Keratinocyte (primary cell): ENCODE results near the gene GREB1.

Experiments used
- EZH2 ChIP-seq: IDR thresholded peaks from one replicate; pipeline ENCODE4 v1.6.1; 2012; ENCODE audit warnings: inconsistent platforms, mild to moderate bottlenecking, low read length, moderate library complexity
- TF ChIP-seq, protein P1 (sequence below), 3 experiments: IDR thresholded peaks in 1 of 3; conservative IDR thresholded peaks in 1 of 3; optimal IDR thresholded peaks in 1 of 3; 2 replicates in 2 of 3; 3 replicates in 1 of 3; pipeline versions ENCODE3 to v1.5.1; 2011; ENCODE audit warnings: low read length in 3 of 3, mild to moderate bottlenecking in 3 of 3, moderate library complexity in 2 of 3, control low read depth in 1 of 3, inconsistent platforms in 1 of 3; ENCODE audit not compliant: insufficient read depth in 2 of 3; ENCODE audit errors: extremely low read depth in 1 of 3

- TF ChIP-seq, protein P1, sequence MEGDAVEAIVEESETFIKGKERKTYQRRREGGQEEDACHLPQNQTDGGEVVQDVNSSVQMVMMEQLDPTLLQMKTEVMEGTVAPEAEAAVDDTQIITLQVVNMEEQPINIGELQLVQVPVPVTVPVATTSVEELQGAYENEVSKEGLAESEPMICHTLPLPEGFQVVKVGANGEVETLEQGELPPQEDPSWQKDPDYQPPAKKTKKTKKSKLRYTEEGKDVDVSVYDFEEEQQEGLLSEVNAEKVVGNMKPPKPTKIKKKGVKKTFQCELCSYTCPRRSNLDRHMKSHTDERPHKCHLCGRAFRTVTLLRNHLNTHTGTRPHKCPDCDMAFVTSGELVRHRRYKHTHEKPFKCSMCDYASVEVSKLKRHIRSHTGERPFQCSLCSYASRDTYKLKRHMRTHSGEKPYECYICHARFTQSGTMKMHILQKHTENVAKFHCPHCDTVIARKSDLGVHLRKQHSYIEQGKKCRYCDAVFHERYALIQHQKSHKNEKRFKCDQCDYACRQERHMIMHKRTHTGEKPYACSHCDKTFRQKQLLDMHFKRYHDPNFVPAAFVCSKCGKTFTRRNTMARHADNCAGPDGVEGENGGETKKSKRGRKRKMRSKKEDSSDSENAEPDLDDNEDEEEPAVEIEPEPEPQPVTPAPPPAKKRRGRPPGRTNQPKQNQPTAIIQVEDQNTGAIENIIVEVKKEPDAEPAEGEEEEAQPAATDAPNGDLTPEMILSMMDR (optimal IDR thresholded peaks at IDR 0.05 in 1 of 3, IDR thresholded peaks at IDR 0.05 in 1 of 3, conservative IDR thresholded peaks at IDR 0.05 in 1 of 3; ENCODE audit: extremely low read depth in 1 of 3, insufficient read depth in 2 of 3, low read length in 3 of 3): no peak
- no peak for TF ChIP-seq EZH2
These were observed 115.2 kb downstream of the GREB1 start for GRCh38 chr2:11649093-11649492.
